Gastroesophageal sphincter (tissue), 3 donors: ENCODE results near the gene TNFRSF19.

ENCODE experiments used
- EP300 ChIP-seq: sonication (generic); formaldehyde crosslinking; IDR thresholded peaks from one replicate; pipeline ENCODE4 v1.6.1; 2017; ENCODE audit warnings: antibody characterized with exemption, mild to moderate bottlenecking
- POLR2A ChIP-seq, 2 donors: fragments of 450-650 bp; IDR thresholded peaks; one replicate each; pipeline ENCODE4 v1.6.1; 2017; ENCODE audit warnings: antibody characterized with exemption in 2 of 2, mild to moderate bottlenecking in 2 of 2, moderate library complexity in 1 of 2
- POLR2AphosphoS5 ChIP-seq: sonication (generic); formaldehyde crosslinking; IDR thresholded peaks from one replicate; pipeline ENCODE4 v1.6.1; 2017; ENCODE audit warnings: antibody characterized with exemption
- TF ChIP-seq, protein P1 (sequence below), 4 experiments: fragments of 200-600 bp in 2 of 4; fragments of 450-650 bp in 2 of 4; sonication (generic) in 1 of 4; IDR thresholded peaks; one replicate each; pipeline ENCODE4 v1.5.1; 2017 to 2019; ENCODE audit warnings: antibody characterized with exemption in 4 of 4, mild to moderate bottlenecking in 2 of 4, moderate library complexity in 2 of 4

DNA sequence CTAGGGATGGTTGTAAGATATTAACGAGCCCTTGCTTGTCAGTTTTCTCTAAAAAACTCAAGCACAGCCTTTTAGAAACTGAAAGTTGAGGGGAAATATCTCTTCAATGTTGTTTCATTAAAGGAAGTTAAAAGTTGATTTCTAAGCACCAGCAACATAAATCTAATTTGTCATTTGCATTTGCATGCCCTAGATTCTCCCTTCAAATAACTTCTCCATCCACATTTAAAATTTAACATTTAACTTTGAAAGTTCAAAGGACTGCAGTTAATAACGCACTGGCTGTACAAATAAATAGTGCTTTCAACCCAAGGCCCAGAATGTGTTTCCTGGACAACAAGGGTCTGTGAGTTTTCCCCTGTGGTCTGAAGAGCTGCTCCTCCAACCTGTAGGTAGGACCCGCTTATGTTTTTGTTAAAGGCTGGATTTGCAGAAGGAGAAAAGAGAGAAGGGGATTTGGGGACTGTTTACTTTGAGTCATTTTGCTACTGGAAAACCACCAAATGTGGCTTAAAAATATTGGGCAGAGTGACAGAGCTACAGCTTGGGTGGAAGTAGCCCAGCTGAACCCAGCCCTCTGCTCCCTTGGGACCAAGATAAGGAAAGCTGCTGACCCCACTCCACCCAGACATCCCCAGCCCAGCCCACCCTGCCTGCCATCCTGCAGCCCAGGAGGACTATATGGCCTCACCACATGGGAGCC, 39.8 kb downstream of the TNFRSF19 start:
- TF ChIP-seq, protein P1, sequence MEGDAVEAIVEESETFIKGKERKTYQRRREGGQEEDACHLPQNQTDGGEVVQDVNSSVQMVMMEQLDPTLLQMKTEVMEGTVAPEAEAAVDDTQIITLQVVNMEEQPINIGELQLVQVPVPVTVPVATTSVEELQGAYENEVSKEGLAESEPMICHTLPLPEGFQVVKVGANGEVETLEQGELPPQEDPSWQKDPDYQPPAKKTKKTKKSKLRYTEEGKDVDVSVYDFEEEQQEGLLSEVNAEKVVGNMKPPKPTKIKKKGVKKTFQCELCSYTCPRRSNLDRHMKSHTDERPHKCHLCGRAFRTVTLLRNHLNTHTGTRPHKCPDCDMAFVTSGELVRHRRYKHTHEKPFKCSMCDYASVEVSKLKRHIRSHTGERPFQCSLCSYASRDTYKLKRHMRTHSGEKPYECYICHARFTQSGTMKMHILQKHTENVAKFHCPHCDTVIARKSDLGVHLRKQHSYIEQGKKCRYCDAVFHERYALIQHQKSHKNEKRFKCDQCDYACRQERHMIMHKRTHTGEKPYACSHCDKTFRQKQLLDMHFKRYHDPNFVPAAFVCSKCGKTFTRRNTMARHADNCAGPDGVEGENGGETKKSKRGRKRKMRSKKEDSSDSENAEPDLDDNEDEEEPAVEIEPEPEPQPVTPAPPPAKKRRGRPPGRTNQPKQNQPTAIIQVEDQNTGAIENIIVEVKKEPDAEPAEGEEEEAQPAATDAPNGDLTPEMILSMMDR (IDR thresholded peaks at IDR 0.05), result no peak
- no peak for TF ChIP-seq POLR2A (IDR thresholded peaks at IDR 0.05)
- no peak for TF ChIP-seq POLR2AphosphoS5
- no peak for TF ChIP-seq EP300
